ENCODE data around the gene CFAP251. TPM values are rescaled to one million over a fixed set of nuclear protein-coding genes. Genes with fewer than 3 reads are reported as not detected.

CFAP251 gene
- total and polyA plus RNA-seq, 2 donors (not counting 1 experiment from before 2014, with no cell fraction given) = 2.7 to 7.9 TPM

DNA sequence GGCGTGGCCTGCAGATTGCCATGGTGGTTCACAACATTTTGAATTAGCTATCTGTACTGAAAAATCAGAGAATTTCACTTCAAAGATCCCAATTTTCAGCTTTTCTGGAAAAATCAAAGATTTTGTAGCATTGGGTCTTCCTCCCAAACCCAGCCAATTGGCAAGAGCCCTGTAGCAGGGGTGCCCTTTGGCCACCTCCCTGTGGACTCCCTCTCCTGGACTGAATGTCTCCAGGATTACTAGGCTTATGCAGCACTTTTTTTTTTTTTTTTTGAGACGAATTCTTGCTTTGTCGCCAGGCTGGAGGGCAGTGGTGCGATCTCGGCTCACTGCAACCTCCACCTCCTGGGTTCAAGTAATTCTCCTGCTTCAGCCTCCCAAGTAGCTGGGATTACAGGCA lies 20.1 kb upstream of the CFAP251 start:
- no peak for DNase-seq (ENCODE audit: low read depth in 2 of 2)
- Histone ChIP-seq H3K9me3 (ENCODE audit: control insufficient read depth, insufficient read depth, low read depth, low read length) (no peaks in the 10 kb centered on the region), H3K4me2 (ENCODE audit: extremely low read depth, insufficient read depth, low read length) (no peak overlapping the region), H3K4me3 (replicated peaks in 1 of 4; ENCODE audit: control extremely low read depth in 1 of 4, insufficient read depth in 1 of 4, low read depth in 3 of 4, low read length in 4 of 4) (no peak overlapping the region), H3K4me1 (ENCODE audit: control insufficient read depth, extremely low read depth, insufficient read depth, low read length) (peaks cover 12% of the 10 kb centered on the region), H3K27me3 (ENCODE audit: control insufficient read depth, insufficient read depth, low read length) (no peaks in the 10 kb centered on the region), H2AFZ (ENCODE audit: low read length) (no peak overlapping the region), H3K79me2 (ENCODE audit: control insufficient read depth, insufficient read depth, low read length) (peaks cover 28% of the 10 kb centered on the region), H3K27ac (ENCODE audit: insufficient read depth, low read length) (no peak overlapping the region), H3K9ac (ENCODE audit: insufficient read depth, low read length) (no peak overlapping the region), H4K20me1 (ENCODE audit: control insufficient read depth, extremely low read depth, insufficient read depth, low read length) (no peaks in the 10 kb centered on the region), H3K36me3 (ENCODE audit: control insufficient read depth, insufficient read depth, low read length) (peaks cover 27% of the 10 kb centered on the region)
- TF ChIP-seq, protein P1, sequence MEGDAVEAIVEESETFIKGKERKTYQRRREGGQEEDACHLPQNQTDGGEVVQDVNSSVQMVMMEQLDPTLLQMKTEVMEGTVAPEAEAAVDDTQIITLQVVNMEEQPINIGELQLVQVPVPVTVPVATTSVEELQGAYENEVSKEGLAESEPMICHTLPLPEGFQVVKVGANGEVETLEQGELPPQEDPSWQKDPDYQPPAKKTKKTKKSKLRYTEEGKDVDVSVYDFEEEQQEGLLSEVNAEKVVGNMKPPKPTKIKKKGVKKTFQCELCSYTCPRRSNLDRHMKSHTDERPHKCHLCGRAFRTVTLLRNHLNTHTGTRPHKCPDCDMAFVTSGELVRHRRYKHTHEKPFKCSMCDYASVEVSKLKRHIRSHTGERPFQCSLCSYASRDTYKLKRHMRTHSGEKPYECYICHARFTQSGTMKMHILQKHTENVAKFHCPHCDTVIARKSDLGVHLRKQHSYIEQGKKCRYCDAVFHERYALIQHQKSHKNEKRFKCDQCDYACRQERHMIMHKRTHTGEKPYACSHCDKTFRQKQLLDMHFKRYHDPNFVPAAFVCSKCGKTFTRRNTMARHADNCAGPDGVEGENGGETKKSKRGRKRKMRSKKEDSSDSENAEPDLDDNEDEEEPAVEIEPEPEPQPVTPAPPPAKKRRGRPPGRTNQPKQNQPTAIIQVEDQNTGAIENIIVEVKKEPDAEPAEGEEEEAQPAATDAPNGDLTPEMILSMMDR (conservative IDR thresholded peaks at IDR 0.05 in 1 of 2, IDR thresholded peaks at IDR 0.05 in 1 of 2; ENCODE audit: low read depth in 1 of 2, low read length in 2 of 2) = no peak
- TF ChIP-seq EZH2 (IDR thresholded peaks at IDR 0.05; ENCODE audit: low read length, missing control alignments) = no peak

DNA sequence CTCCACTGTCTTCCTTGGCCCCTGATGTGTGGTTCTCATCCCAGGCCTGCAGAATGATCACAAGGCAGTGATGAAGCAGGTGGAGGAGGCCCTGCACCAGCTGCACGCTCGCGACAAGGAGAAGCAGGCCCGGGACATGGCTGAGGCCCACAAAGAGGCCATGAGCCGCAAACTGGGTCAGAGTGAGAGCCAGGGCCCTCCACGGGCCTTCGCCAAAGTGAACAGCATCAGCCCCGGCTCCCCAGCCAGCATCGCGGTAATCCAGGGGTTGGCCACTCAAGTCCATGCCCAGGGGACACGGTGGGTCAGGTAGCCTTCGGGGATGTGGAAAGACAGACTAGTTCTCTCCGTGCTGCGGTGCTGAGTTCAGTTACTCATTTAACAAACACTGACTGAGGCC lies 18.8 kb upstream of the CFAP251 start:
- TF ChIP-seq, protein P1 (conservative IDR thresholded peaks at IDR 0.05 in 1 of 2, IDR thresholded peaks at IDR 0.05 in 1 of 2; ENCODE audit: low read depth in 1 of 2, low read length in 2 of 2) = no peak
- no peak for TF ChIP-seq EZH2 (IDR thresholded peaks at IDR 0.05; ENCODE audit: low read length, missing control alignments)
- no peak overlapping the region for H3K4me2 ChIP-seq (ENCODE audit: extremely low read depth, insufficient read depth, low read length)
- no peak overlapping the region for H3K27ac ChIP-seq (ENCODE audit: insufficient read depth, low read length)
- DNase-seq (ENCODE audit: low read depth in 2 of 2) = no peak
- no peak overlapping the region for H3K4me3 ChIP-seq (replicated peaks in 1 of 4; ENCODE audit: control extremely low read depth in 1 of 4, insufficient read depth in 1 of 4, low read depth in 3 of 4, low read length in 4 of 4)
- H3K36me3 ChIP-seq (ENCODE audit: control insufficient read depth, insufficient read depth, low read length) = peaks cover 29% of the 10 kb centered on the region
- no peak overlapping the region for H3K9ac ChIP-seq (ENCODE audit: insufficient read depth, low read length)
- peaks cover 16% of the 10 kb centered on the region for H3K79me2 ChIP-seq (ENCODE audit: control insufficient read depth, insufficient read depth, low read length)
- no peaks in the 10 kb centered on the region for H3K9me3 ChIP-seq (ENCODE audit: control insufficient read depth, insufficient read depth, low read depth, low read length)
- no peak overlapping the region for H2AFZ ChIP-seq (ENCODE audit: low read length)
- H3K27me3 ChIP-seq (ENCODE audit: control insufficient read depth, insufficient read depth, low read length) = no peaks in the 10 kb centered on the region
- H4K20me1 ChIP-seq (ENCODE audit: control insufficient read depth, extremely low read depth, insufficient read depth, low read length) = no peaks in the 10 kb centered on the region
- no peaks in the 10 kb centered on the region for H3K4me1 ChIP-seq (ENCODE audit: control insufficient read depth, extremely low read depth, insufficient read depth, low read length)

DNA sequence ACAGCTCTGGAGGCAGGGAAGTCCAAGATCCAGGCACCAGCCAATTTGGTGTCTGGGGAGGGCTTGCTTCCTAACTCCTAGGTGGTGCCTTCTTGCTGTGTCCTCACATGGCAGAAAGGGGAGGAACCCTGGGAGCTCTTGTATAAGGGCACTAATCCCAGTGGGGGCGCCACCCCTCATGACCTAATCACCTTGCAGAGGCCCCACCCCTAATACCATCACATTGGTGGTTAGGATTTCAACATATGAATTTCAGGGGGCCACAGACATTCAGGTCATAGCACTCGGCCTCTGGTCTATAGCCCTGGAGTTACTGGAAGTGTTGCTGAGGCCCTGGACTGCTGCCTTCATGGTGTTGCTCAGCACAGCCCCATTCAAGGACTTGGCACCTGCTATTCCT lies 15.2 kb upstream of the CFAP251 start:
- Histone ChIP-seq H2AFZ (ENCODE audit: low read length) (no peak overlapping the region), H3K4me2 (ENCODE audit: extremely low read depth, insufficient read depth, low read length) (no peak overlapping the region), H3K27ac (ENCODE audit: insufficient read depth, low read length) (no peak overlapping the region), H3K36me3 (ENCODE audit: control insufficient read depth, insufficient read depth, low read length) (peaks cover 22% of the 10 kb centered on the region), H3K9ac (ENCODE audit: insufficient read depth, low read length) (no peak overlapping the region), H4K20me1 (ENCODE audit: control insufficient read depth, extremely low read depth, insufficient read depth, low read length) (no peaks in the 10 kb centered on the region), H3K27me3 (ENCODE audit: control insufficient read depth, insufficient read depth, low read length) (no peaks in the 10 kb centered on the region), H3K4me3 (replicated peaks in 1 of 4; ENCODE audit: control extremely low read depth in 1 of 4, insufficient read depth in 1 of 4, low read depth in 3 of 4, low read length in 4 of 4) (no peak overlapping the region), H3K79me2 (ENCODE audit: control insufficient read depth, insufficient read depth, low read length) (peaks cover 2% of the 10 kb centered on the region), H3K9me3 (ENCODE audit: control insufficient read depth, insufficient read depth, low read depth, low read length) (no peaks in the 10 kb centered on the region), H3K4me1 (ENCODE audit: control insufficient read depth, extremely low read depth, insufficient read depth, low read length) (no peaks in the 10 kb centered on the region)
- DNase-seq (ENCODE audit: low read depth in 2 of 2) = peak in 1 of 2 donors; percentile 36
- TF ChIP-seq EZH2 (IDR thresholded peaks at IDR 0.05; ENCODE audit: low read length, missing control alignments) = no peak
- TF ChIP-seq, protein P1 (conservative IDR thresholded peaks at IDR 0.05 in 1 of 2, IDR thresholded peaks at IDR 0.05 in 1 of 2; ENCODE audit: low read depth in 1 of 2, low read length in 2 of 2) = no peak
